ENCODE results near the gene CFB. TPM values are rescaled to one million over a fixed set of nuclear protein-coding genes. Genes with fewer than 3 reads are reported as not detected.

The CFB gene
- total and polyA plus RNA-seq, 2 of the 13 experiments (the other 11 are each of a cell fraction or from before 2014, with no cell fraction given): 171 to 513 TPM

DNA sequence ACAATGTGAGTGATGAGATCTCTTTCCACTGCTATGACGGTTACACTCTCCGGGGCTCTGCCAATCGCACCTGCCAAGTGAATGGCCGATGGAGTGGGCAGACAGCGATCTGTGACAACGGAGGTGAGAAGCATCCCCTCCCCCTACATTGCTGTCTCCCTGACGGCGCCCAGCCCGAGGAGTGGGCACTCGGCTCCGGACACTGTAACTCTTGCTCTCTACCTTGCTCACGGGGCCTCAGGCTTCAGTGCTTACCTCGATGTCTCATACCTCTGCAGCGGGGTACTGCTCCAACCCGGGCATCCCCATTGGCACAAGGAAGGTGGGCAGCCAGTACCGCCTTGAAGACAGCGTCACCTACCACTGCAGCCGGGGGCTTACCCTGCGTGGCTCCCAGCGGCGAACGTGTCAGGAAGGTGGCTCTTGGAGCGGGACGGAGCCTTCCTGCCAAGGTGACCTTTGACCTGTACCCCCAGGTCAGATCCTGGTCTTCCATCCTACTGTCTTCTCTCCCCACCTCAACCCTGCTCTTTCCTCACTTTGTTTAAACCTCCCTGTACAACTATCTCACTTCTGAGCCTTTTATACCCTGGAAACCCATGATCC lies 1.3 kb downstream of the CFB start (continued):
- TF ChIP-seq JUND (CRISPR knock-in tag; IDR thresholded peaks at IDR 0.05) (no peak), ZNF264 (CRISPR knock-in tag; IDR thresholded peaks at IDR 0.05) (0 out of 2 replicates have a peak, but pooled peaks have one; percentile 19), AKAP8 (CRISPR knock-in tag; IDR thresholded peaks at IDR 0.05) (no peak), HMGA1 (CRISPR knock-in tag; conservative IDR thresholded peaks at IDR 0.05) (no peak), ZC3H4 (CRISPR knock-in tag; IDR thresholded peaks at IDR 0.05; ENCODE audit: borderline replicate concordance) (0 out of 2 replicates have a peak, but pooled peaks have one; percentile 52), ZNF232 (CRISPR knock-in tag; IDR thresholded peaks at IDR 0.05; ENCODE audit: borderline replicate concordance) (0 out of 2 replicates have a peak, but pooled peaks have one; percentile 50), PCBP2 (optimal IDR thresholded peaks at IDR 0.05; ENCODE audit: low read depth, low read length, poor library complexity, severe bottlenecking) (no peak), IKZF4 (CRISPR knock-in tag; IDR thresholded peaks at IDR 0.05; ENCODE audit: borderline replicate concordance, low read depth, not compliant biosample characterization) (no peak), ZNF839 (CRISPR knock-in tag; IDR thresholded peaks at IDR 0.05; ENCODE audit: borderline replicate concordance) (0 out of 2 replicates have a peak, but pooled peaks have one; percentile 33), HNRNPL (IDR thresholded peaks at IDR 0.05; ENCODE audit: low read depth, low read length) (0 out of 2 replicates have a peak, but pooled peaks have one; percentile 79), ZNF781 (CRISPR knock-in tag; IDR thresholded peaks at IDR 0.05; ENCODE audit: borderline replicate concordance, not compliant biosample characterization) (no peak), ZSCAN5A (CRISPR knock-in tag; IDR thresholded peaks at IDR 0.05; ENCODE audit: borderline replicate concordance) (no peak), BCL6 (CRISPR knock-in tag; IDR thresholded peaks at IDR 0.05) (no peak), ZNF672 (CRISPR knock-in tag; IDR thresholded peaks at IDR 0.05) (peak; percentile 59; the same call in 1 of the 2 replicates), MAF1 (CRISPR knock-in tag; IDR thresholded peaks at IDR 0.05; ENCODE audit: borderline replicate concordance) (no peak), ELF1 (CRISPR knock-in tag; IDR thresholded peaks at IDR 0.05) (no peak), GTF2F1 (IDR thresholded peaks at IDR 0.05; ENCODE audit: low read length) (no peak), ZNF780A (CRISPR knock-in tag; IDR thresholded peaks at IDR 0.05) (0 out of 2 replicates have a peak, but pooled peaks have one; percentile 55), BRD4 (CRISPR knock-in tag; IDR thresholded peaks at IDR 0.05) (0 out of 2 replicates have a peak, but pooled peaks have one; percentile 30)
- TF ChIP-seq, protein P1, sequence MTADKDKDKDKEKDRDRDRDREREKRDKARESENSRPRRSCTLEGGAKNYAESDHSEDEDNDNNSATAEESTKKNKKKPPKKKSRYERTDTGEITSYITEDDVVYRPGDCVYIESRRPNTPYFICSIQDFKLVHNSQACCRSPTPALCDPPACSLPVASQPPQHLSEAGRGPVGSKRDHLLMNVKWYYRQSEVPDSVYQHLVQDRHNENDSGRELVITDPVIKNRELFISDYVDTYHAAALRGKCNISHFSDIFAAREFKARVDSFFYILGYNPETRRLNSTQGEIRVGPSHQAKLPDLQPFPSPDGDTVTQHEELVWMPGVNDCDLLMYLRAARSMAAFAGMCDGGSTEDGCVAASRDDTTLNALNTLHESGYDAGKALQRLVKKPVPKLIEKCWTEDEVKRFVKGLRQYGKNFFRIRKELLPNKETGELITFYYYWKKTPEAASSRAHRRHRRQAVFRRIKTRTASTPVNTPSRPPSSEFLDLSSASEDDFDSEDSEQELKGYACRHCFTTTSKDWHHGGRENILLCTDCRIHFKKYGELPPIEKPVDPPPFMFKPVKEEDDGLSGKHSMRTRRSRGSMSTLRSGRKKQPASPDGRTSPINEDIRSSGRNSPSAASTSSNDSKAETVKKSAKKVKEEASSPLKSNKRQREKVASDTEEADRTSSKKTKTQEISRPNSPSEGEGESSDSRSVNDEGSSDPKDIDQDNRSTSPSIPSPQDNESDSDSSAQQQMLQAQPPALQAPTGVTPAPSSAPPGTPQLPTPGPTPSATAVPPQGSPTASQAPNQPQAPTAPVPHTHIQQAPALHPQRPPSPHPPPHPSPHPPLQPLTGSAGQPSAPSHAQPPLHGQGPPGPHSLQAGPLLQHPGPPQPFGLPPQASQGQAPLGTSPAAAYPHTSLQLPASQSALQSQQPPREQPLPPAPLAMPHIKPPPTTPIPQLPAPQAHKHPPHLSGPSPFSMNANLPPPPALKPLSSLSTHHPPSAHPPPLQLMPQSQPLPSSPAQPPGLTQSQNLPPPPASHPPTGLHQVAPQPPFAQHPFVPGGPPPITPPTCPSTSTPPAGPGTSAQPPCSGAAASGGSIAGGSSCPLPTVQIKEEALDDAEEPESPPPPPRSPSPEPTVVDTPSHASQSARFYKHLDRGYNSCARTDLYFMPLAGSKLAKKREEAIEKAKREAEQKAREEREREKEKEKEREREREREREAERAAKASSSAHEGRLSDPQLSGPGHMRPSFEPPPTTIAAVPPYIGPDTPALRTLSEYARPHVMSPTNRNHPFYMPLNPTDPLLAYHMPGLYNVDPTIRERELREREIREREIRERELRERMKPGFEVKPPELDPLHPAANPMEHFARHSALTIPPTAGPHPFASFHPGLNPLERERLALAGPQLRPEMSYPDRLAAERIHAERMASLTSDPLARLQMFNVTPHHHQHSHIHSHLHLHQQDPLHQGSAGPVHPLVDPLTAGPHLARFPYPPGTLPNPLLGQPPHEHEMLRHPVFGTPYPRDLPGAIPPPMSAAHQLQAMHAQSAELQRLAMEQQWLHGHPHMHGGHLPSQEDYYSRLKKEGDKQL (CRISPR knock-in tag; IDR thresholded peaks at IDR 0.05; ENCODE audit: low read depth): no peak
